ENCODE results near the gene USP36.

DNA sequence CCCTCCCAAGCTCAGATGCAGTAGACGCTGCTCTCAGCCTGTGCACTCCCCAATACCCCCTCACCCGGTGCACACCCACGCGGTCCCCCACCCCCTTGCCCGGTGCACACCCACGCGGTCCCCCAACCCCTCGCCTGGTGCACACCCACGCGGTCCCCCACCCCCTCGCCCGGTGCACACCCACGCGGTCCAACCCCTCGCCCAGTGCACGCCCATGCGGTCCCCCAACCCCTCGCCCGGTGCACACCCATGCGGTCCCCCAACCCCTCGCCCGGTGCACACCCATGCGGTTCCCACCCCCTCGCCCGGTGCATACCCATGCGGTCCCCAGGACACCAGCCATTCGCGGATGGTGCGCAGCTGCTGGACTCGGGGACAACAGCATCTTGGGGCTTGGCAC, 38.6 kb downstream of the USP36 start:
- TF ChIP-seq, protein P1, sequence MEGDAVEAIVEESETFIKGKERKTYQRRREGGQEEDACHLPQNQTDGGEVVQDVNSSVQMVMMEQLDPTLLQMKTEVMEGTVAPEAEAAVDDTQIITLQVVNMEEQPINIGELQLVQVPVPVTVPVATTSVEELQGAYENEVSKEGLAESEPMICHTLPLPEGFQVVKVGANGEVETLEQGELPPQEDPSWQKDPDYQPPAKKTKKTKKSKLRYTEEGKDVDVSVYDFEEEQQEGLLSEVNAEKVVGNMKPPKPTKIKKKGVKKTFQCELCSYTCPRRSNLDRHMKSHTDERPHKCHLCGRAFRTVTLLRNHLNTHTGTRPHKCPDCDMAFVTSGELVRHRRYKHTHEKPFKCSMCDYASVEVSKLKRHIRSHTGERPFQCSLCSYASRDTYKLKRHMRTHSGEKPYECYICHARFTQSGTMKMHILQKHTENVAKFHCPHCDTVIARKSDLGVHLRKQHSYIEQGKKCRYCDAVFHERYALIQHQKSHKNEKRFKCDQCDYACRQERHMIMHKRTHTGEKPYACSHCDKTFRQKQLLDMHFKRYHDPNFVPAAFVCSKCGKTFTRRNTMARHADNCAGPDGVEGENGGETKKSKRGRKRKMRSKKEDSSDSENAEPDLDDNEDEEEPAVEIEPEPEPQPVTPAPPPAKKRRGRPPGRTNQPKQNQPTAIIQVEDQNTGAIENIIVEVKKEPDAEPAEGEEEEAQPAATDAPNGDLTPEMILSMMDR (IDR thresholded peaks at IDR 0.05) = no peak
- TF ChIP-seq, protein P2, sequence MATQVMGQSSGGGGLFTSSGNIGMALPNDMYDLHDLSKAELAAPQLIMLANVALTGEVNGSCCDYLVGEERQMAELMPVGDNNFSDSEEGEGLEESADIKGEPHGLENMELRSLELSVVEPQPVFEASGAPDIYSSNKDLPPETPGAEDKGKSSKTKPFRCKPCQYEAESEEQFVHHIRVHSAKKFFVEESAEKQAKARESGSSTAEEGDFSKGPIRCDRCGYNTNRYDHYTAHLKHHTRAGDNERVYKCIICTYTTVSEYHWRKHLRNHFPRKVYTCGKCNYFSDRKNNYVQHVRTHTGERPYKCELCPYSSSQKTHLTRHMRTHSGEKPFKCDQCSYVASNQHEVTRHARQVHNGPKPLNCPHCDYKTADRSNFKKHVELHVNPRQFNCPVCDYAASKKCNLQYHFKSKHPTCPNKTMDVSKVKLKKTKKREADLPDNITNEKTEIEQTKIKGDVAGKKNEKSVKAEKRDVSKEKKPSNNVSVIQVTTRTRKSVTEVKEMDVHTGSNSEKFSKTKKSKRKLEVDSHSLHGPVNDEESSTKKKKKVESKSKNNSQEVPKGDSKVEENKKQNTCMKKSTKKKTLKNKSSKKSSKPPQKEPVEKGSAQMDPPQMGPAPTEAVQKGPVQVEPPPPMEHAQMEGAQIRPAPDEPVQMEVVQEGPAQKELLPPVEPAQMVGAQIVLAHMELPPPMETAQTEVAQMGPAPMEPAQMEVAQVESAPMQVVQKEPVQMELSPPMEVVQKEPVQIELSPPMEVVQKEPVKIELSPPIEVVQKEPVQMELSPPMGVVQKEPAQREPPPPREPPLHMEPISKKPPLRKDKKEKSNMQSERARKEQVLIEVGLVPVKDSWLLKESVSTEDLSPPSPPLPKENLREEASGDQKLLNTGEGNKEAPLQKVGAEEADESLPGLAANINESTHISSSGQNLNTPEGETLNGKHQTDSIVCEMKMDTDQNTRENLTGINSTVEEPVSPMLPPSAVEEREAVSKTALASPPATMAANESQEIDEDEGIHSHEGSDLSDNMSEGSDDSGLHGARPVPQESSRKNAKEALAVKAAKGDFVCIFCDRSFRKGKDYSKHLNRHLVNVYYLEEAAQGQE (IDR thresholded peaks at IDR 0.05; ENCODE audit: insufficient read depth in 1 of 2, low read depth in 2 of 2, low read length in 1 of 2) = no peak
- TF ChIP-seq SIN3A (IDR thresholded peaks at IDR 0.05; ENCODE audit: borderline replicate concordance, insufficient read depth, low read depth, low read length) (no peak), POLR2AphosphoS5 (IDR thresholded peaks at IDR 0.05; ENCODE audit: low read depth, low read length) (no peak), TCF7L2 (IDR thresholded peaks at IDR 0.05; ENCODE audit: low read depth, low read length) (no peak)
